ENCODE results near the gene SCGB2B2.
"Not testable (repeated sequence)": the region's sequence is repeated elsewhere in the genome, so short reads cannot be mapped to it uniquely, and the experiment has no call there.

Gene SCGB2B2

DNA sequence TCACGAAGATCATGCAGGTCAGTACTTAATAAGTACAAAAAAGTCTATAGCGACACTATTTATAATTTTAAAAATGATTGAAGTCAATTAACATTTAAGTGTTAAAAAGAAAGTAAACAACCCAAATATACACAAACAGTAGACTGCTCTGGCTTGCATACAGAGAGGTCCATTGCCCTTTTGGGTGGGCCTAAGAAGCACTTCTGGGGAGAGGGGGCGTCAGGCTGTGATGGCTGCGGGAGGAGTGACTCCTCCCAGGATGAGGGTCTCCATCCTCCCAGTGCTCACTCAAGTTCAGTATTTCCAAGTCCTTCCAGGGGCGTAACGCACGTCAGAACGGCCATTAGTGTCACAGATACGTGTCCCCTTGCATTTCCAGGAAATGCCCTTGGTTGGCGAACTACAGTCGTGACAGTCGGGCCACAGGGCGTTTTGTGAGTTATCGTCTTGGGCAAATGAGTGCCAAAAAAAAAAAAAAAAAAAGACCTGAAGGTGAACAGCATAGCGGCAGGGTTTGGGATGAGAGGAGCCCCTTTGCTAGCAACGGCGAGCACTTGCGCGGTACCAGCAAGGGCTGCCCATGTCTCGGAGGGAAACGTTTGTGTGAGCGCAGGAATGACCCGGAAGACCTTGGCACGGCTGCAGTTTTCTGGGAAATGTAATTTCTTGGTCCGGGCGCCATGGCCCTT, at the start of gene SCGB2B2:
TSS of gene SCGB2B2 (minus strand) at position 463 of the 689 bp plus-strand sequence. CDS start 82,596 bp downstream, outside the sequence.
- peak; percentile 93 for DNase-seq

GRCh38 chr19:34725400-34725799, 48.4 kb upstream of the SCGB2B2 start:
- no peak for DNase-seq

- DNase-seq, result no peak
These were observed 45.4 kb upstream of the SCGB2B2 start for GRCh38 chr19:34722353-34722752.

- DNase-seq, result no peak
These were observed 38.4 kb upstream of the SCGB2B2 start for GRCh38 chr19:34715357-34715756.

GRCh38 chr19:34713262-34713637, 36.3 kb upstream of the SCGB2B2 start:
- no peak for DNase-seq

DNA sequence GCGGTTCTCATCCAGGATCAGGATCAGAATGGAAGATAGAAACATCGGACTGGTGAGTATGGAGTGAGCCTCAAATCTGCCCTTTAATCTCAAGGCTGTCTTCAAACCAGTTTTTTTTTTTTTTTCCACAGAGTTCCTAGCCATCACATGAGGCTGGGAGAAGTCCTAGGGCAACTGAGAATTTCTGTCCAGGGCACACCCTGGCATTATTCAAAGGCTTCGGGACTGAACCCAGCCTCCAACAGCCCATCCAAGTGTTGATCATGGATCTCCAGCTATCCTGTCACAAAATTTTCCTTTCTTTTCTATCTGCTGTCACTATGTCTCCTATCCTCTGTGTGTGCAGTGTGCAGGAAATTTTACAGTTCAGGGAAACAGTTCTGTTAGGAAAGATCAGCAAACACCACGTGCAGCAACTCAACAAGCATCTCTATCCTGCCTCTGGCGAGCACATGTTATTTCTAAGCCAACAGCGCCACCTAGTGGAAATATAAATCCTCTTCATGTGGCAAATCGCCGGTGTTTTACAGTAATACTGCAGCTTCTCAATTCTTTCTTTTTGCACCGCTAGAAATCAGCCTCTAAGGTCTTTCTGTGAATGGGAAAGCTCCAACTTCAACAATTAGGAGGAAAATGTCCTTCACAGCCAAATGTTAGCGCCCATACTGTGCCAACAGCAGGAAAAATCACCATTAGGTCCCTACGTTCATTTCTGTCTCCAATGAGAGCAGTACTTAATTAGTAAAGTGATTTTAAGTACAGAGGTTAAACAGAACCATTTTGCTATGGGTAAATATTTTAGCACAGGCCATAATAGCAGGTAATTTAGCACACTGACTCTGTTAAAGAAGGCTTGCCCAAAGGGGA, 35.7 kb upstream of the SCGB2B2 start:
- DNase-seq, result peak; percentile 72

GRCh38 chr19:34711890-34712289, 34.9 kb upstream of the SCGB2B2 start:
- DNase-seq, result peak; percentile 18

DNA sequence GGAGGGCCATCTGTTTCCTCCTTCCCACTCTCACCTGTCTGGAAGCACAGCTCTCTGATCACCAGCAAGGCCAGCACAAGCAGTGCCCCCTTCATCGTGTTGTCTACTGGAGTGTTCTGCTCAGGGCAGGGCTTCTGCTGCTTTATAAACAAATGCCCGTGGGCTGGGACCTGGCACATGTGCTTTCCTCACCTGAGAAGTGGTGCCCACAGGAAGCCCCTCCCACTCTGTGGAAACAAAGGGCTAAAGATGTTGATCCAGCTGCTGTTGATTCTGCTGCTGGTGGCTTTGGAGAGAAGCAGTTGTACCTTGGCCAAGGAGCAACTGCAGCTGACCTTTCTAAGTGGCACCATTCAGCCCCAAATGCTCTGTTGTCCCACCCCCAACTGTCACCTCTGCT, 30.7 kb upstream of the SCGB2B2 start:
- peak; percentile 14 for DNase-seq

DNA sequence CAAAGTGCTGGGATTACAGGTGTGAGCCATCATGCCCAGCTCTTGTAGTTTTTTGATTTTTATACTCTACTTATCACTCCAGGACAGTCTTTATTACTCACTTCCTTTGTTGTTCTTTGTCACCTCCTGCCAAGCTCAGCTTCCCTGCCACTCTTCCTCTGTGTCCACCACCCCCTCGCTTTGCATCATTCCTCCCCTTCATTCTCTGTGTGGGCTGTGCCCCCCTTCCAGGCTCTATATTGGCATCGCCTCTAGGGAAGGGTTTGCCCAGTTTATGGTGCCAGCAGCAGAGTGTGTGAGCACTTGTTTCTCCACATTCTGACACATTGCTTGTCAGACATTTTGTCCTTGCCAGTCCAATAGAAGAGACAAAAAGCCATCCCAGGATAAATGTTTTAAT, 15.6 kb upstream of the SCGB2B2 start:
- no peak for DNase-seq

DNA sequence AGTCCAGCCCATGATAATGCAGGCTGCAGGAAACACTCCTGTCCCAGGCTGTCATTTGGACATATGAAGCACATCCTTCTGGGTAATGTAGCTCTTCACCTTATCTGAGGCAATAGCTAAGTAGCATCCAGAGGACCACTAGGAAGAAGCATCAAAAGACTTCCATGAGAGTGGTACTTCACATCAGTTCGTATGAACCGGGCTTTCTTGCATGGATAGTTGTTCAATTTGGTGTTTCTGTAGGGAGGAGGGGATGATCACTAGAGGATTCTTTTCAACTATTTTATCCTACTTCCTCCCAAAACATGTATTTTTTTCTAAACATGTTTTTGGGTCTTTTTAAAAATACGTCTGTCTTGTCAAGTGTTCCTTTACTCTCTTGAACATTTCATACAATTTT, 13.4 kb upstream of the SCGB2B2 start:
- no peak for DNase-seq

DNA sequence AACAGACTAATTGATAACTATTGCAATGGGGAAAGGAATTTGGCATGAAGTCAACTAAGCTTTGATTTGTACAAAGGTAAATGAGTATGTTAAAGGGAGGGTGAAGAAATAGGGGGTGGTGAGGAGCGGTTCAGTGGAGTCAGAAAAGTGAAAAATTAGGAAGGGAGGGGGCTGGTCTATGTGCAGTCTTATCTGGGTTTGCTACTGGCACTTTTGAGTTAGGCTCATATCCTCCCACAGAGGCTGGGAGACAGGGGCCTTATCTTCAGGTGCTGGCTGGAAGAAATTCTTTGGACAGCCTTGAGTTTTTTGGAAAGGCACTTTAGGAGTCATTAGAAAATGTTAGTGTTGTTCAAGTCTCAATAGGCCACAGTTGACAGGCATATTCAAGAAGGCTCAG, 11.6 kb upstream of the SCGB2B2 start:
- no peak for DNase-seq

DNA sequence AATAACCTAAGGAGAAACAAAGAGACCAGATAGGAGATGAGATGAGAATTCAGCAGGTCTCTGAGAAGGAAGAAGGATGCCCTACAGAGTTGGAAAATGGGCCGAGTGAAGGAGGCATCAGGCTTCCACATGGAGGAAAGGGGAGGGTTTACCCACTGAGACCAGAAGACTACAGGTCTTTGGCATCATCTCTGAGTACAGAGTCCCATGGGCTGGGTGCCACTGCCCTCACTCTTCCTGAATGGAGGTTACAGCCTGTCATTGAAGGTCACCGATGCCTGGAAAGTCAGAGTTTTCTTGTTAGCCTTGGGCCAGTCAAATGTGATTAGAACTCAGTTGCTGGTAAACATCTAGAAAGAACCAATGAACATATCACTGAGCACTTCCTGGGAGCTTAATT, 10.4 kb upstream of the SCGB2B2 start:
- DNase-seq, result no peak

DNA sequence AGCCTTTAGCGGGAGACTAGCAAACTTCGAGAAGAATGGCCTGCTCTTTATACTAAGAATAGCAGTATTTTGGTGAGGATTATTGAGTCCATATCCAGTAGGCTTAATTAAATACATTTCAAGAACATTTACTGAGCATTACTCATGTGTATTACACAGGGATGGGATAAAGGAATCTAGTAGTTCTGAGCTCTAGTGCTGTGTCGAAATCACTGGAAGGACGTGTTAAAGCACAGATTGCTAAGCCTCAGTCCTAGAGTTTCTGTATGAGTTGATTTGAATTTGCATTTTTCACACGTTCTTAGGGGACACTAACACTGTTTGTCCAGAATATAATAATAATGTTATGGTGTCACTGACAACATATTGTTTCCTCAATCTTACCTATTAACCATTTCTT, 9.5 kb upstream of the SCGB2B2 start:
- DNase-seq, result no peak

DNA sequence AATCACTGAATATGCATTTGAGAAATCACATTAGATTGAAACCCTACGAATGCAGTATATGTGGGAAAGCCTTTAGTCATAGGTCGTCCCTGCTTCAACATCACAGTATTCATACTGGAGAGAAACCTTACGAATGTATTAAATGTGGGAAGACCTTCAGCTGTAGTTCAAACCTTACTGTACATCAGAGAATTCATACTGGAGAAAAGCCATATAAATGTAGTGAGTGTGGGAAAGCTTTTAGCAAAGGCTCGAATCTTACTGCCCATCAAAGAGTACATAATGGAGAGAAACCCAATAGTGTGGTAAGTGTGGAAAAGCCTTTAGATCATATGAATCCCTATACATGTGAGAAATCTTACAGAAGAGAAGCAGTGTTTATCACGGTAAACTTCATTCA, 8.3 kb upstream of the SCGB2B2 start:
- not testable (repeated sequence) for DNase-seq

- DNase-seq, result no peak
These were observed 4.5 kb upstream of the SCGB2B2 start for GRCh38 chr19:34681478-34681877.

GRCh38 chr19:34678421-34678820, 1.5 kb upstream of the SCGB2B2 start:
- DNase-seq, result peak; percentile 74

GRCh38 chr19:34678085-34678412, 1.1 kb upstream of the SCGB2B2 start:
- peak; percentile 58 for DNase-seq

DNA sequence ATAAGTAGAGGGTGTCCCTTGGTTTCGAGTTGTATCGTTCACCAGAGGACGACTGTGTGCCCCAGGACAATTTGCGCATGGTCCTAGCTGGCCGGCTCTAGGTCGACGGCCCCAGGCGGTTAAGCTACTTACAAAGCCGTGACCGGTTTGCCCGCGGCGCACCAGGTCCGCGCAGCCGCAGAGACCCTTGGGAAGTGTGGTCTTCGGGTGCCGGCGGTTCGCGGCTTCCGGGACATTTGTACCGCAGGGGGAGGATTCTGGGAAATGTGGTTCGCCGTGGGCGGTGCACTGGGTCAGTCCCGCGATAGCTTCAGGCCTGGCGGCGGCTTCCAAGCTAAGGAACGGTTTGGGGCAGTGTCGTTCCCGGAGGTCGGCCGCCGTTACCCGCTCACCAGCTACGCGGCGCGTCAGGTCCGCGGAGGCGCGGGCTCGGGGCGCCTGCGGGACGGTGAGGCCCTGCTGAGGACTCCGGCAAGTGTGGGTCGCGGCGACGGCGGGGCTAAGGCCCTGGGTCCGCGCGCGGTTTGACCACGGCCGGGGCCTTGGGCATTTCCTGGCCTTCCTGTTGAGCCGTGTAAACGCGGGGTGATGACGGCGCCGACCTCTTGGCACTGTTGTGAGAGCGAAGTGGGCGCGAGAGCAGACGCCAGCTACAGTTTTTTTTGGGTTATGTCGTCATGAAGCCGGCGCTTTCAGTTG, 576 bp upstream of the SCGB2B2 start, which contains the start of gene ZNF302:
TSS of gene ZNF302 (plus strand) at position 293 of the 699 bp plus-strand sequence. CDS start 1,127 bp downstream, outside the sequence.
- DNase-seq, result peak; percentile 97

GRCh38 chr19:34675919-34676318, 1.0 kb downstream of the SCGB2B2 start:
- no peak for DNase-seq

DNA sequence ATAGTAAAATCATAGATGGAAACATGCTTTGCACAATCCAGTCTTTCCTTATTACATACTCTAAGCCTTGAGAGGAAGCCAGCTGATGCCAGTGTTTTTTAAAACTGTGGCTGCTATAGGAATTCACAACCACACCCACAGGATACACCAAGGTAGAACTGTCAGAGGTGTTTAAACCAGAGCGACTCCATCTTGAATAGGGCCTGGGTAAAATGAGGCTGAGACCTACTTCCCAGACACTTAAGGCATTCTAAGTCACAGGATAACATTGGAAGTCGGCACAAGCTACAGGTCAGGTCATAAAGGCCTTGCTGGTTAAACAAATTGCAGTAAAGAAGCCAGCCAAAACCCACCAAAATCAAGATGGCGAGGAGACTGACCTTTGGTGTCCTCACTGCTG, 1.7 kb downstream of the SCGB2B2 start:
- no peak for DNase-seq

DNA sequence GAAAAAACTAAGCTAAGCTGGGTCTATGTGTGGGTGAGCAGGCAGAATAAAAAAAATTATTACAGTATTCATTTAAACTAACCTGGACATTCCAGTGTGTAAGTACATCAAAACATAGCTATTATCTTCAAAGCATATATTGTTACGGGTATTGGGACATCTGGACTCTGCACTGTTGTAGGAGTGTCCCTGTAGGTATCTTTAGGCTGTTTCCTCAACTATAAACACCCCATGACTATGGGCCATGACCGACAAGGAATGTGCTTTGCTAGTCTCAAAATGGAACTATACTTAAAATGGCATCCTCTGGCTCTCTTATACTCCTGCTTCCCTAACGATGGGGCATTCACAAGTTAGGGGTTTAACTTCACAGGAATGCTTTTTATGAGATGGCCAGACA, 3.4 kb downstream of the SCGB2B2 start:
- DNase-seq, result no peak

DNA sequence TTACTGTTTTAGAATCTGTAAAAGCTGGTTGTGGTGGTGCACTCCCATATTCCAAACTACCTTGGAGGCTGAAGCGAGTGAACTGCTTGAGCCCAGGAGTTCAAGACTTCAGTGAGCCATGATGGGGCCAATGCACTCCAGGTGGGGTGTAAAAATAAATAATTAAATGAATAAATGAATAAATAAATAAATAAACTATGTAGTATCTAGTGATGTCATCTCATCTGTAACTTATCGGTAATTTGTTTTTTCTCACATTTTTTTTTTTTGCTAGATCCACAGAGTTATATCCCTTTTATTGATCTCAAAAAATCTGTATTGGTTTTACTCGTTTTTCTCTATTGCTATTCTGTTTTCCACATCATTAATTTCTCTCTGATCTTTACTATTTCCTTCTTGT, 5.0 kb downstream of the SCGB2B2 start:
- no peak for DNase-seq

GRCh38 chr19:34669305-34669704, 7.7 kb downstream of the SCGB2B2 start:
- no peak for DNase-seq

DNA sequence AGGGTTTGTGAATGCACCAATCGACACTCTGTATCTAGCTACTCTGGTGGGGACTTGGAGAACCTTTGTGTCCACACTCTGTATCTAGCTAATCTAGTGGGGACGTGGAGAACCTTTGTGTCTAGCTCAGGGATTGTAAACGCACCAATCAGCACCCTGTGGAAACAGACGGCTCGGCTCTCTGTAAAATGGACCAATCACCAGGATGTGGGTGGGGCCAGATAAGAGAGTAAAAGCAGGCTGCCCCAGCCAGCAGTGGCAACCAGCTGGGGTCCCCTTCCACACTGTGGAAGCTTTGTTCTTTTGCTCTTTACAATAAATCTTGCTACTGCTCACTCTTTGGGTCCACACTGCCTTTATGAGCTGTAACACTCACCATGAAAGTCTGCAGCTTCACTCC, 8.3 kb downstream of the SCGB2B2 start:
- not testable (repeated sequence) for DNase-seq

All from NCI-H146 (cell line).